B cell (primary cell): ENCODE data around the gene KCNMB2. TPM values are rescaled to one million over a fixed set of nuclear protein-coding genes. Genes with fewer than 3 reads are reported as not detected.

ENCODE experiments used
- ATAC-seq: fragments of 200-7000 bp; cut with Tn5 transposase; one replicate; pipeline ENCODE4 v1.10.0; 2021; ENCODE audit warnings: low read depth, mild to moderate bottlenecking, moderate number of reproducible peaks, moderate library complexity
- CTCF ChIA-PET: fragments of 350-600 bp; sonication (Branson Sonifier 250); formaldehyde crosslinking; loops from one replicate; lab custom pipeline; 2021; ENCODE audit warnings: antibody characterized with exemption, inconsistent platforms; lab: Charles Lee
- POLR2A ChIA-PET: fragments of 350-600 bp; sonication (Branson Sonifier 250); formaldehyde crosslinking; loops from one replicate; lab custom pipeline; 2021; ENCODE audit warnings: antibody characterized with exemption; lab: Charles Lee
- DNase-seq: peaks from one replicate; pipeline ENCODE4 v3.0.0; 2013
- H2AFZ ChIP-seq: 2 replicates; pipeline ENCODE4 v1.6.1; 2012; ENCODE audit warnings: mild to moderate bottlenecking, low read depth, low read length; ENCODE audit not compliant: insufficient read depth, poor library complexity, severe bottlenecking
- H3K27ac ChIP-seq, 2 donors: 1 replicate in 1 of 2; 2 replicates in 1 of 2; pipeline ENCODE4 v1.5.1; 2012 to 2013; ENCODE audit warnings: low read length in 2 of 2, mild to moderate bottlenecking in 2 of 2, moderate library complexity in 1 of 2
- H3K27me3 ChIP-seq, 4 experiments: fragments of 200-600 bp in 1 of 4; sonication (generic) in 1 of 4; replicated peaks in 1 of 4; 1 replicate in 2 of 4; 2 replicates in 2 of 4; pipeline versions ENCODE4 v1.6.1 to v1.7.0; 2013 to 2016; ENCODE audit warnings: low read length in 3 of 4, mild to moderate bottlenecking in 2 of 4, mixed read lengths in 1 of 4, moderate library complexity in 1 of 4; ENCODE audit not compliant: insufficient read depth in 4 of 4, control insufficient read depth in 3 of 4; ENCODE audit errors: control extremely low read depth in 1 of 4
- H3K36me3 ChIP-seq, 2 experiments: replicated peaks in 1 of 2; 1 replicate in 1 of 2; 2 replicates in 1 of 2; pipeline versions ENCODE4 v1.6.1 to v1.7.1; 2013; ENCODE audit warnings: low read length in 1 of 2; ENCODE audit not compliant: insufficient read depth in 2 of 2, control insufficient read depth in 1 of 2; ENCODE audit errors: control extremely low read depth in 1 of 2, extremely low read depth in 1 of 2
- H3K4me1 ChIP-seq, 2 donors: fragments of 200-600 bp in 1 of 2; sonication (generic) in 1 of 2; 1 replicate in 1 of 2; 2 replicates in 1 of 2; pipeline versions ENCODE4 v1.5.1 to v1.6.1; 2013 to 2017; ENCODE audit warnings: low read length in 2 of 2; ENCODE audit not compliant: control insufficient read depth in 2 of 2, insufficient read depth in 2 of 2
- H3K4me2 ChIP-seq: replicated peaks from 2 replicates; pipeline ENCODE3; 2012; ENCODE audit warnings: mild to moderate bottlenecking, low read depth, low read length; ENCODE audit not compliant: poor library complexity, severe bottlenecking
- H3K4me3 ChIP-seq, 5 experiments: fragments of 200-600 bp in 1 of 5; sonication (generic) in 1 of 5; 1 replicate in 3 of 5; 2 replicates in 2 of 5; pipeline versions ENCODE4 v1.5.1 to v1.7.0; 2011 to 2016; ENCODE audit warnings: low read length in 4 of 5, mild to moderate bottlenecking in 4 of 5, low read depth in 2 of 5, control low read depth in 1 of 5, moderate library complexity in 1 of 5; ENCODE audit not compliant: insufficient read depth in 1 of 5; ENCODE audit errors: control extremely low read depth in 1 of 5, extremely low read depth in 1 of 5
- H3K79me2 ChIP-seq: fragments of 200-600 bp; sonication (generic); one replicate; pipeline ENCODE4 v1.6.0; 2016; ENCODE audit warnings: low read length; ENCODE audit not compliant: control insufficient read depth, insufficient read depth
- H3K9ac ChIP-seq: fragments of 200-600 bp; sonication (generic); 2 replicates; pipeline ENCODE4 v1.6.1; 2017; ENCODE audit warnings: mild to moderate bottlenecking, low read length, moderate library complexity
- H3K9me3 ChIP-seq, 3 donors: one replicate each; pipeline versions ENCODE4 v1.6.1 to v1.7.1; 2013; ENCODE audit warnings: low read length in 2 of 3; ENCODE audit not compliant: control insufficient read depth in 2 of 3, insufficient read depth in 1 of 3; ENCODE audit errors: control extremely low read depth in 1 of 3
- H4K20me1 ChIP-seq: 2 replicates; pipeline ENCODE4 v1.6.0; 2012; ENCODE audit warnings: mild to moderate bottlenecking, low read length; ENCODE audit not compliant: insufficient read depth, control insufficient read depth, poor library complexity, severe bottlenecking
- H3K27ac Mint-ChIP-seq: one replicate; pipeline ENCODE4 v1.8.0; 2021; ENCODE audit warnings: mixed read lengths
- H3K27me3 Mint-ChIP-seq: one replicate; pipeline ENCODE4 v1.8.0; 2021; ENCODE audit warnings: mixed read lengths
- H3K4me1 Mint-ChIP-seq: one replicate; pipeline ENCODE4 v1.8.0; 2021; ENCODE audit warnings: mixed read lengths
- H3K4me3 Mint-ChIP-seq: one replicate; pipeline ENCODE4 v1.8.0; 2021; ENCODE audit warnings: mixed read lengths
- H3K9me3 Mint-ChIP-seq: one replicate; pipeline ENCODE4 v1.8.0; 2022; ENCODE audit warnings: mixed read lengths; ENCODE audit not compliant: insufficient read depth
- CTCF ChIP-seq: fragments of 200-600 bp; IDR thresholded peaks from one replicate; pipeline ENCODE4 v1.8.0; 2022; ENCODE audit warnings: antibody characterized with exemption, mild to moderate bottlenecking
- EZH2 ChIP-seq: IDR thresholded peaks from 2 replicates; pipeline ENCODE4 v1.6.1; 2012; ENCODE audit warnings: borderline replicate concordance, low read depth, mild to moderate bottlenecking, moderate library complexity, low read length; ENCODE audit not compliant: insufficient read depth, poor library complexity, severe bottlenecking
- WGBS: methylation state at CpG from one replicate; pipeline ENCODE4 v1.1.5; 2013; ENCODE audit warnings: missing lambda C conversion rate; ENCODE audit not compliant: insufficient coverage; 5-methylcytosine and 5-hydroxymethylcytosine counted together
- intact Hi-C: fragments of 100-400 bp; cut with micrococcal nuclease; formaldehyde crosslinking; loops from one replicate; pipeline ENCODE4 v1.10.0; 2022
- polyA plus RNA-seq: library from polyadenylated mRNA; depleted of rRNA; stranded (reverse); fragments of >200 nt; gene quantifications from 2 replicates; pipeline ENCODE4 v1.2.3, GENCODE V29; 2012
- total RNA-seq, 2 donors: library from RNA; stranded (reverse); fragments of 120-200 nt in 1 of 2; gene quantifications; 1 replicate in 1 of 2; 2 replicates in 1 of 2; pipeline versions ENCODE4 v1.2.3 to v1.2.4, GENCODE V29; 2013 to 2022

KCNMB2 gene
- total and polyA plus RNA-seq, 2 donors (not counting 1 experiment from before 2014, with no cell fraction given): not detected

- no peaks in the 10 kb centered on the region for H3K4me1 ChIP-seq
- no peaks in the 10 kb centered on the region for H3K36me3 ChIP-seq
- H2AFZ ChIP-seq: no peak overlapping the region
- WGBS: no CpG with 5 or more reads among the region's 2 CpGs
- no peaks in the 10 kb centered on the region for H3K9me3 ChIP-seq
- no peak for ATAC-seq
- no peaks in the 10 kb centered on the region for H4K20me1 ChIP-seq
- H3K27me3 ChIP-seq: no peaks in the 10 kb centered on the region
- ChIA-PET POLR2A (no interaction called here), CTCF (no interaction called here)
- no peak overlapping the region for H3K4me3 ChIP-seq
- Mint-ChIP-seq H3K27me3 (no peaks in the 10 kb centered on the region), H3K4me1 (no peaks in the 10 kb centered on the region), H3K27ac (no peak overlapping the region), H3K9me3 (no peaks in the 10 kb centered on the region), H3K4me3 (no peak overlapping the region)
- intact Hi-C loops: no loop called here
- no peak overlapping the region for H3K4me2 ChIP-seq
- no peak for TF ChIP-seq EZH2
- TF ChIP-seq CTCF: no peak
- no peaks in the 10 kb centered on the region for H3K79me2 ChIP-seq
- DNase-seq: no peak
- no peak overlapping the region for H3K9ac ChIP-seq
- no peak overlapping the region for H3K27ac ChIP-seq
Observed at GRCh38 chr3:178847190-178847589, 311.0 kb downstream of the KCNMB2 start.

- DNase-seq: no peak
- Histone ChIP-seq H3K79me2 (no peaks in the 10 kb centered on the region), H2AFZ (no peak overlapping the region), H3K4me1 (no peaks in the 10 kb centered on the region), H3K4me2 (no peak overlapping the region), H3K9me3 (no peaks in the 10 kb centered on the region), H3K4me3 (no peak overlapping the region), H3K36me3 (no peaks in the 10 kb centered on the region), H3K9ac (no peak overlapping the region), H3K27ac (no peak overlapping the region), H4K20me1 (no peaks in the 10 kb centered on the region), H3K27me3 (no peaks in the 10 kb centered on the region)
- CTCF ChIA-PET: no interaction called here
- Mint-ChIP-seq H3K4me3 (no peak overlapping the region), H3K27ac (no peak overlapping the region), H3K9me3 (no peaks in the 10 kb centered on the region), H3K27me3 (no peaks in the 10 kb centered on the region), H3K4me1 (no peaks in the 10 kb centered on the region)
- no peak for ATAC-seq
- POLR2A ChIA-PET: no interaction called here
- WGBS: 77% methylated on average over 3 of the region's 4 CpGs
- intact Hi-C loops: no loop called here
- TF ChIP-seq CTCF (no peak), EZH2 (no peak)
Observed at GRCh38 chr3:178849199-178849910, 313.1 kb downstream of the KCNMB2 start.
